Activated CD8-positive, alpha-beta memory T cell treated with anti-CD3 and anti-CD28 coated beads for 24 hours (primary cell): Measurements from ENCODE around the gene KLHDC8A.
"Not testable (repeated sequence)": the region's sequence is repeated elsewhere in the genome, so short reads cannot be mapped to it uniquely, and the experiment has no call there.

Experiments
- DNase-seq: peaks from one replicate; pipeline ENCODE4 v3.0.0-alpha.2; 2020

Gene KLHDC8A

DNA sequence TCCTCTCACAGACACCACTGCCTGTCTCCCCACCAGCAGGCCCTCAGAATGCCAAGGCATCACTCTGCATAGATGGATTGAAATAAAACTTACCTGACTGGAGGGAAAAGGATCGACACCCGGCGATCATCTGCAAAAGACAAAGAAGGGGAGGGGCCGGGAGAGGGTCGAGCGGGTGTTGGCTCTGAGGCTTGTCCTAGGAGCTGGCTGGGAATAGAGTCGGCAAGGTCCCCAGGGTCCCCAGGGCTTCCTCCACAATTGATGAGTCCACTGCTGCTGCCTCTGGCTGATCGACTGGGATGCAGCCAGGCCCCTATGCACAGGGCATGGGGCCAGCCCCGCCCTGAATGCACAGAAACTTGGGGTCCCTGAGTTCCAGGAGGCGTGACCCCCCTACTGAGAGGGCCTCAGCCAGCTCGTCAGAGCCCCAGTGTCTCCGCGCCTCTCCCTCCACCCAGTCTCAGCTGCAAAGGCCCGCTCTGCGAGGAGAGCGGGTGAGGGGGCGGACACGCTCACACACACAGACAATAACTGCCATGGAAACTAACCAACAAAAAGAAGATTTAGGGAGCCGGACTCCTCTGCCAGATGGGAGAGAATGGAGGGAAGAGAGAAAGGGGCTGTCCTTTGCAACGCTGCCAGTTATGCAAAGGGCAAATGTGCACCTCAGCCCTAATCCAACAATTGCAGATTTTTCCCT, at the start of gene KLHDC8A:
TSS of gene KLHDC8A (minus strand) at position 483 of the 700 bp plus-strand sequence. CDS start 13,318 bp downstream, outside the sequence.
- no peak for DNase-seq

- not testable (repeated sequence) for DNase-seq
These were observed 49.5 kb upstream of the KLHDC8A start for GRCh38 chr1:205406252-205406651.

DNA sequence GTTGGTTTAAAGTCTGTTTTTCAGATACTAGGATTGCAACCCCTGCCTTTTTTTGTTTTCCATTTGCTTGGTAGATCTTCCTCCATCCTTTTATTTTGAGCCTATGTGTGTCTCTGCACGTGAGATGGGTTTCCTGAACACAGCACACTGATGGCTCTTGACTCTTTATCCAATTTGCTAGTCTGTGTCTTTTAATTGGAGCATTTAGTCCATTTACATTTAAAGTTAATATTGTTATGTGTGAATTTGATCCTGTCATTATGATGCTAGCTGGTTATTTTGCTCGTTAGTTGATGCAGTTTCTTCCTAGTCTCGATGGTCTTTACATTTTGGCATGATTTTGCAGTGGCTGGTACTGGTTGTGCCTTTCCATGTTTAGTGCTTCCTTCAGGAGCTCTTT, 47.8 kb upstream of the KLHDC8A start:
- not testable (repeated sequence) for DNase-seq

DNA sequence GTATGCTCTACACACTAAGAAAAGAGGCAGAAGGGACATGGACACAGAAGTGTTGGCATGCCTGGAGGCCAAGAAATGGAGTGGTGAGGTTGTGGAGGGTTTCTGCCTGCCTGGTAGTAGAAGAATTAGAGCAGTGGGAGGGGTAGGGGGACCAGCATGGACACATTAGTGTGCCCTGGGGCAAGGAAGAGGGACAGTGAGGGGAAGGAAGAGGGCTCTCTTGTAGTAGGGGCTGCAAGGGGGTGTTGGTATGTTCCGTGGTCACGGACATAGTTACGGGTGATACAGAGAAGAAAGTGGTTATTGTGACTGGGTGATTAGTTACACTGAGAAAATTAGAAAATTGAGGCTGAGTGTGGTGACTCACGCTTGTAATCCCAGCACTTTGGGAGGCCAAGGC, 41.9 kb upstream of the KLHDC8A start:
- no peak for DNase-seq

DNA sequence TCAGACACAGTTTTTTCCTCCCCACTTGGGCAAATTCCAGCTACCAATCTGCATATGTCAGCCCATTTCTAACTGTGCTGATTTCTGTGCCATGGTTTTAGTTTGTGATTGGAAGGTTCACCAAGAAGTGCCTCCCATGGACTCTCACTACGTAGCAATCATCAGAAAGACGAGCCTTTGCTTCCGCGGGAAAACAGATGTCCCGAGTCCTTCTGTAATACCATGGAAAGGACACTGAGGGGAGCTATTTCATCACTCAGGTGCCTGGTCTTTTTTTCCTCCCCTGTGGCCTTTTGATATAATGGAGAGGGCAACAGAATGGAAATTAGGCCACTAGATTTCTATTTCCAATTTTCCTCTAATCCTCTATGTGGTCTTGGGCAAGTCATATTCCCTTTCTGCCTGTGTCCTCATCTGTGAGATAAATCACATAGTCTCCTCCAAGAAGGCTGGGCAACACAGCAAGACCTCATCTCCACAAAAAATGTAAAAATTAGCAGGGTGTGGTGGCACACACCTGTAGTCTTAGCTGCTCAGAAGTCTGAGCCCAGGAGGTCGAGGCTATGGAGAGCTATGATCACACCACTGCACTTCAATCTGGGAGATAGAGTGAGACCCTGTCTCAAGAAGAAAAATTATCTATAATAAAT, 40.4 kb upstream of the KLHDC8A start:
- no peak for DNase-seq

DNA sequence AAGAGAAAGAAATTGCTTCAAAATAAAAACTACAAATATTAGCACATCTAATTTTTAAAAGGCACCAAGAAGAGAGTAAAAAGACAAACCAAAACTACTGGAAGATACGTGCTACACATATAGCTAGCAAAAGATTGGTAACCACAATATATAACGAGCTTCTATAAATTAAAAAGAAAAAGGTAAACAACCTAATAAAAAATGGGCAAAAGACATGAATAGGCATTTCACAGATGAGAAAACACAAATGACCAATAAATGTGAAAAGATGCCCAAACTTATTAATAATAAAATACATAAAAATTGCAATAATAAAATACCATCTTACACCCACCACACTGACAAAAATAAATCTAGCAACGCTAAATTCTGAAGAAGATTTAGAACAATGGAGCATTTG, 38.9 kb upstream of the KLHDC8A start:
- no peak for DNase-seq

DNA sequence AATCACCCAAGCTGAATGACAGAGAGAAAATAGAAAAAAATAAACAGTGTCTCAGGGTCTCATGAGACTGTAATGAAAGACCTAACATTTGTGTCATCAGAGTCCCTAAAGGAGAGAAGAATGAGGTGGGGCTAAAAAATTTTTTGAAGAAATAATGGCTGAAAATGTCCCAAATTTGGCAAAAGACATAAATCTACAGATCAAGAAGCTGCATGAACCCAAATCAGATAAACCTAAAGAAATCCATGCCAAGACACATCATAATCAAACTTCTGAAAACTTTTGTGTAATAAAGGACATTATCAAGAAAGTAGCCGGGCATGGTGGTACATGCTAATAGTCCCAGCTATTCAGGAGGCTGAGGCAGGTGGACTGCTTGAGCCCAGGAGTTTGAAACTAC, 35.9 kb upstream of the KLHDC8A start:
- no peak for DNase-seq

GRCh38 chr1:205391386-205391785, 34.7 kb upstream of the KLHDC8A start:
- no peak for DNase-seq

DNA sequence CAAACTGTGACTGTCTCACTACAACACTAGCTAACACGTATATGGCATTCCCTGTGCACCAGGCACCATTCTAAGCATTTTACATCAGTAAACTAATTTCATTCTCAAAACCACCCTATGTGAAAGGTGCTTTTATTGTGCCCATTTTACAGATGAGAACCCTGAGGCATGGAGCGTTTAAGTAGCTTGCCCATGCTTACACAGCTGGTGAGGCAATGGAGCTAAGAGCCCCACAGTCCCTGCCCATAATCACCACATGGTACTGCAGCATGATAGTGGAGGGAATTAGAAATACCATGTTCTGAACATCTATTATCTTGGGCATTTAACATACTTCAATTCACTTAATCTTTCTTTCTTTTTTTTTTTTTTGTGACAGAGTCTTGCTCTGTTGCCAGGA, 31.1 kb upstream of the KLHDC8A start:
- DNase-seq, result peak; percentile 3

GRCh38 chr1:205382990-205383389, 26.3 kb upstream of the KLHDC8A start:
- DNase-seq, result peak; percentile 1

- no peak for DNase-seq
These were observed 25.8 kb upstream of the KLHDC8A start for GRCh38 chr1:205382561-205382960.

- no peak for DNase-seq
These were observed 24.6 kb upstream of the KLHDC8A start for GRCh38 chr1:205381305-205381704.

- no peak for DNase-seq
These were observed 24.2 kb upstream of the KLHDC8A start for GRCh38 chr1:205380882-205381281.

- DNase-seq, result no peak
These were observed 22.3 kb upstream of the KLHDC8A start for GRCh38 chr1:205379056-205379455.

DNA sequence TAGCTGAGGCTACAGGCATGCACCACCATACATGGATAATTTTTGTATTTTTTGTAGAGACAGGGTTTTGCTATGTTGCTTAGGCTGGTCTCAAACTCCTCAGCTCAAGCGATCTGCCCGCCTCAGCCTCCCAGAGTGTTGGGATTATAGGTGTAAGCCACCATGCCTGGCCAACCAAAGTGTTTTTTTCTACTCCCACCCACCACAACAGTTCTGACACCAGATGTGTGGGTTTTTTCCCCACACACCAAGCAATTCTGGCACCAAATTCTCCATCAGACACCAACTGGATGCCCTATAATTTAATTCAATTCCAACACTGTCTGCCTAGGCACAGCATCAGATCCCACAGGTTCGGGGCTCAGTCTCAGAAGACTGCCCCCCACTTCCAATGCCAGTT, 20.6 kb upstream of the KLHDC8A start:
- DNase-seq, result peak; percentile 45

DNA sequence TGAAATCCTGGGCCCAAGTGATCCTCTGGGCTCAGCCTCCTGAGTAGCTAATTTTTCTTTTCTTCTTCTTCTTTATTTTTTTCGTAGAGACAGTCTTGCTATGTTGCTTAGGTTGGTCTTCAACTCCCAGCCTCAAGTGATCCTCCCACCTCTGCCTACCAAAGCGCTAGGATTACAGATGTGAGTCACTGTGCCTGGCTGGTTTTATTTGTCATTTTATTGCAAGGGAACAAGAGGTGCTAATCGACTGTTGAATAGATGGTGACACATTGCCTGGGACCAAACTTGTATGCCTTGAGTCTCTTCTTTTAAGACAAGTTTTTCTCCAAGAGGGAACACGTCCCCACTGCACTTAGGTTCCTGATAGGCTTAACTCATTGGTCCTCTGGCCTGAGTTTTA, 20.0 kb upstream of the KLHDC8A start:
- DNase-seq, result peak; percentile 1

DNA sequence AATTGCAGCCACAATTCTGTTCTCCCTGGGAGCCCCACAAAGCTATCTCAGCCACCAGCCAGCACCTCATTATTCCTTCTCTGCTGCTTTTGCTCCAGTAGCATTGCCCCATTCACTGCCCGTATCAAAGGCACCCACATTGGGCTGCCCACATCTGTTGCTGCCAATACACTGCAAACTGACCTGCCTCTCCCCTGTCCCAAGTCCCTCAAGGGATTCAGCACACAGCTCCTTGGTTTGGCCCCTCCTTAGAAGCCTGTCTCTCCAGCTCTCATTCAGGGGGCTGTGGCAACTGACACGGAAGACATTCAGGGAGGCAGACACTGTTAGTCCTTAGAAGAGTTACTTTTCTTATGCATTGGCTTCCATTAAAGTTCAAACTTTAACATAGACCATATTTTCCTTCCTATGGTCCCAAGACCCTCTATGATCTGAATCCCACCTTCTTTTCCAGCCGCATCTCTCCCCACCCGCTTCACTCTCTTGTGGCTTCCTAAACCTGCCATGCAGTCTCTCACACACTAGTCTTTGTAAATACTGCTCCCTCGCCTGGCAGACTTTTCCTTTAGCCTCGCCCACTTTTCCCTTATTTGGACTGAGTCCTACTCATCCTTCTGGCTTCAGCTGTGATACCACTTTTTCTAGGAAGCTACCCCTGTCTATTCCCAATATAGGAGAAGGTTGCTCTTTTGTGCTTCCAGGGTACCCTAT, 19.3 kb upstream of the KLHDC8A start:
- DNase-seq, result peak; percentile 24

- DNase-seq, result peak; percentile 45
These were observed 17.7 kb upstream of the KLHDC8A start for GRCh38 chr1:205374210-205375078.

- peak; percentile 40 for DNase-seq
These were observed 17.1 kb upstream of the KLHDC8A start for GRCh38 chr1:205373798-205374175.

GRCh38 chr1:205373022-205373797, 16.5 kb upstream of the KLHDC8A start:
- DNase-seq, result peak; percentile 13

DNA sequence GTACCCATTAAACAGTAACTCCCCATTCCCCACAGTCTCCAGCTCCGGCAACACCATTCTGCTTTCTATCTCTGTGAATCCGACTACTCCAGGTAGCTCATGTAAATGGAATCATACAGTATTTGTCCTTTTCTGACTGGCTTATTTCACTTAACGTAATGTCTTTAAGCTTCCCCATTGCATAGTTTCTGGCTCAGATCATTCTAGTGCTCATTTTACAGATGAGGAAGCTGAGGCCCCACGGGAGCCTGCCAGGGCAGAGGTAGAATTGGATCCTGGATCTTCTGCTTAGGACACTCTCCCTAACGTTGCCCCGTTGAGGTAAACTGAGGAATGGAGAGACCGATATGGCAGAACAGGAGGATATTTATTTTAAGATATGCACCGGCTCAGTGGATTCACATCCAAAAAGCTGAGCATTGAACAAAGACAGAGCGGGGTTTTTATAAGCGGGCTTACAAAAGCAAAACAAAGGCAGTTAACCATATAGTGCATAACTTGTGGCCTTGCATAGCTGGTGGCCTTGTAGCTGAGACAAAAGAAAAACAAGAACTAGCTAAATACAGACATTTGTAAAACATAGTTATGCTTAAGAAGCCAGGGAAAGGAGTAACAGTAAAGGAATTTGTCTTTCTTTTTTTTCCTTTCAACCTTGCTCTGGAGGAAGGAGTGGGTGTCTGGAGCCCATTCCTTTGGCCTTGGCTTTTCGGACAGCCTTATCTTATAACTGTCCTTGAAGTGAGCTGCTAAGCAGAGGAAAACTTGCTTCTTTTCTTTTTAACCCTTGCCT, 15.3 kb upstream of the KLHDC8A start:
- no peak for DNase-seq
